Measurements from ENCODE around the gene ICAM4. TPM values are rescaled to one million over a fixed set of nuclear protein-coding genes. Genes with fewer than 3 reads are reported as not detected.
A peak's percentile ranks its signal among the peaks of the same experiment; 100 is the strongest.
"Not testable (repeated sequence)": the region's sequence is repeated elsewhere in the genome, so short reads cannot be mapped to it uniquely, and the experiment has no call there.

Gene ICAM4
- 0.40 and 0.95 TPM in 2 replicates for total RNA-seq

- DNase-seq (ENCODE audit: low read depth, low spot score): no peak
These were observed at the start of gene ICAM4 for GRCh38 chr19:10286803-10287737. Gene ICAM4 (plus strand): TSS chr19:10286955. CDS start chr19:10287013, 58 bp downstream.

- DNase-seq (ENCODE audit: low read depth, low spot score): no peak
These were observed 49.1 kb upstream of the ICAM4 start for GRCh38 chr19:10237702-10238101.

DNA sequence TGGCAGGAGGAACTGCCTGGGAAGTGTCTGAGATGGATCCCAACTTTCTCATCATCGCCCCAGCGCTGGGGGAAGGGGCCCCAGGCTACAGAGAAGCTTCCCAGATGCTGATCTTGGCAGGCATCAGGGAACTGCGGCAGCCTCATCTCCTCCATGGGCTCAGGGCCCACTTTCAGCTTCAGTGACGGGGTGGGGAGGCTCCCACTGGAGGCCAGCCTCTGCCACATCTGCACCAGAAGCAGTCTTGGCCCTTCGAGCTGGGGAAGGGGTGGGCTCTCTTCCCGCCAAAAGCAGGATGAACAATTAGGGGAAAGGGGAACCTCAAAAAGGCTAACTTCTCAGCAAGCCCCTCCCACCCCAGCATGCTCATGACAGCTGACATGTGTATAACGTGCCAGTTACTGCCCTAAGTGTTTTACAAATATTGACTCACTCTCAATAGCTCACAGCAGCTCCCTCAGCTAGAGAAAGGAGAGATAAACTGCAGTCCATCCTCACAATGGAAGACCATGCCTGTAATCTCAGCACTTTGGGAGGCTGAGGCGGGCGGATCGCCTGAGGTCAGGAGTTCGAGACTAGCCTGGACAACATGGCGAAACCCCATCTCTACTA is 48.5 kb upstream of the ICAM4 start:
- DNase-seq (ENCODE audit: low read depth, low spot score): no peak

- not testable (repeated sequence) for DNase-seq (ENCODE audit: low read depth, low spot score)
These were observed 44.8 kb upstream of the ICAM4 start for GRCh38 chr19:10241826-10242449.

DNA sequence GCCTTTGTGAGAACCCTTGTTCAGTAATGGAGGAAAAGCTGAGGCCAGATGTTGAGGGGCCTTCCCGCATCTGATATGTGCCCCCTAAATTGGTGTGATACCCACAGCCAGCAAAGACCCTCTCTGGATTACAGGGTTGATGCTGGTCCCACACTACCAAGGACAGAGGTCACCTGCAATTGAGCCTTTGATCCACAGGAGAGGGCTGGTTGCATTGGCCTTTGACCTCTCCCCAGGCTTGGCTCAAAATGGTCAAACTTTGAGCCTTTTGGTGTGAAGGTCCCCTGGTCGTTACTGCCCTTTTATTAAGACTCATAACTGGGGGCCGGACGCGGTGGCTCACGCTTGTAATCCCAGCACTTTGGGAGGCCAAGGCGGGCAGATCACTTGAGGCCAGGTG is 43.1 kb upstream of the ICAM4 start:
- no peak for DNase-seq (ENCODE audit: low read depth, low spot score)

DNA sequence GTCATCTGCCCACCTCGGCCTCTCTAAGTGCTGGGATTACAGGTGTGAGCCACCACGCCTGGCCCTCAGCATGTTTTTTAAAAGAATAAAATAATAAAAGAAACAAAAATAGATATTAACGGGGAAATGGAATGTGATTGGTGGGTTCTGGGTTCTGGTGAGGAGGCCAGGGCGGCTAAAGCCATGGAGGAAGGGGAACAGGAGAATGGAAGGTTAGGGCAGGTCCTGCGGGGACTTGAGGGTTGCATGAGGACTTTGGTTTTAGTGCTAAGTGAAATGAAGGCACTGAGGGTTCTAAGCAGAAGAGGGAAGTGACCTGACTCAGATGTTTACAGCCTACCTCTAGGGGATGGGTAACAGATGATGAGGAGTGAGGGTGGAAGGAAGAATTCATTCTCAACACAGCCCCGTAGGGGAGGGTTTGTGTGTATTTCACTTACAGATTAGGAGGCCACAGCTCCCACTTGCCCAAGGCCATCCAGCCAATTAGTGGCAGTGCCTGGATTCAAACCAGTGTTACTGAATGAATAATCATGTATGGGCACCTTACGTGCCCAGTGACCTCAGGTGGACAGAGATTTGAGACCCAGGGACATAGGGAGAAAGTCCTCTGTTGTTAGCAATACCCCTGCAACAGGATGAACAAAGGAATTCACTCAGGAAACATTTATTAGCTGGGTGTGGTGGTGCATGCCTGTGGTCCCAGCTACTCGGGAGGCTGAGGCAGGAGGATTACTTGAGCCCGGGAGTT is 41.4 kb upstream of the ICAM4 start:
- DNase-seq (ENCODE audit: low read depth, low spot score): no peak

DNA sequence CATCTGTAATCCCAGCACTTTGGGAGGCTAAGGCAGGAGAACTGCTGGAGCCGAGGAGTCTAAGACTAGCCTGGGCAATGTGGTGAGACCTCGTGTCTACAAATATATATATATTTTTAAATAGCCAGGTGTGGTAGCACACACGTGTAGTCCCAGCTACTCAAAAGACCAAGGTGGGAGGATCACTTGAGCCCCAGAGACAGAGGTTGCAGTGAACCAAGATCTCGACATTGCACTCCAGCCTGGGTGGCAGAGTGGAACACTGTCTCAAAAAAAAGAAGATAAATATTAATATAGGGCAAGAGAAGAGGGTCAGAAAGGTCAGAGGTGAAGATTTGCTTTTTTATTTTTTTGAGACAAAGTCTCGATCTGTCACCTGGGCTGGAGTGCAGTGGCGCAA is 40.2 kb upstream of the ICAM4 start:
- DNase-seq (ENCODE audit: low read depth, low spot score): no peak

GRCh38 chr19:10251792-10252694 is 34.7 kb upstream of the ICAM4 start, which contains the start of gene MRPL4:
Gene MRPL4 (plus strand): TSS chr19:10252214. CDS start chr19:10252254, 40 bp downstream.
- DNase-seq (ENCODE audit: low read depth, low spot score): peak; percentile 98

- no peak for DNase-seq (ENCODE audit: low read depth, low spot score)
These were observed 34.0 kb upstream of the ICAM4 start for GRCh38 chr19:10252707-10253106.

DNA sequence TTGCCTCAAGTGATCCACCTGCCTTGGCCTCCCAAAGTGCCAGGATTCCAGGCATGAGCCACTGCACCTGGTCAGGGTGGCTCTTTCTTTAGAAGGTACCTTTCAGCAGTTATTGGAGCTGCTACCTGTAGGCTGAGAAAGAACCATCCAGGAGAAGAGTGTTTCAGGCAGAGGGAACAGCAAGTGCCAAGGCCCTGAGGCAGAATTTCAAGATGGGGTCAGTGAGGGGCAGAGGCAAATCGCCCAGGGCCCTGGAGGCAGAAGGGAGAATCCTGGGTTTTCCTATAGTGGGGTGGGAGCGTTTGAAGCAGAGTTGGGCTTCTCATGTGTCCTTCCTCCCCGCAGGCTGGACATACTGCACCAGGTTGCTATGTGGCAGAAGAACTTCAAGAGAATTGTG is 32.5 kb upstream of the ICAM4 start:
- DNase-seq (ENCODE audit: low read depth, low spot score): no peak

GRCh38 chr19:10255358-10255757 is 31.4 kb upstream of the ICAM4 start:
- DNase-seq (ENCODE audit: low read depth, low spot score): no peak

DNA sequence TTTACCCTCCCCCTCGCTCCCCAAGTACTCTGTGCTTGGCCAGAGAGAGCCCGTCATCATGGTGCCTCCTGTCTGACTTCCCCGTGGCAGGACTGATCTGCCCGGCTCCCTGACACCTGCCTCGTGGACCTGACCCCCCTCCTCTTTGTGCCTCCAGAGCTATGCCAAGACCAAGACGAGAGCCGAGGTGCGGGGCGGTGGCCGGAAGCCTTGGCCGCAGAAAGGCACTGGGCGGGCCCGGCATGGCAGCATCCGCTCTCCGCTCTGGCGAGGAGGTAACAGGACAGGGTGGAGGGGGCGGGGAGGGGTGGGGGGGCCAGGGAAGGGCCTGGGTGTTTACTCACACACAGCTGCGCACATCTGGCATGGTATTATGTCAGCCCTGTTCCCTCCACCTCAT is 30.2 kb upstream of the ICAM4 start:
- no peak for DNase-seq (ENCODE audit: low read depth, low spot score)

DNA sequence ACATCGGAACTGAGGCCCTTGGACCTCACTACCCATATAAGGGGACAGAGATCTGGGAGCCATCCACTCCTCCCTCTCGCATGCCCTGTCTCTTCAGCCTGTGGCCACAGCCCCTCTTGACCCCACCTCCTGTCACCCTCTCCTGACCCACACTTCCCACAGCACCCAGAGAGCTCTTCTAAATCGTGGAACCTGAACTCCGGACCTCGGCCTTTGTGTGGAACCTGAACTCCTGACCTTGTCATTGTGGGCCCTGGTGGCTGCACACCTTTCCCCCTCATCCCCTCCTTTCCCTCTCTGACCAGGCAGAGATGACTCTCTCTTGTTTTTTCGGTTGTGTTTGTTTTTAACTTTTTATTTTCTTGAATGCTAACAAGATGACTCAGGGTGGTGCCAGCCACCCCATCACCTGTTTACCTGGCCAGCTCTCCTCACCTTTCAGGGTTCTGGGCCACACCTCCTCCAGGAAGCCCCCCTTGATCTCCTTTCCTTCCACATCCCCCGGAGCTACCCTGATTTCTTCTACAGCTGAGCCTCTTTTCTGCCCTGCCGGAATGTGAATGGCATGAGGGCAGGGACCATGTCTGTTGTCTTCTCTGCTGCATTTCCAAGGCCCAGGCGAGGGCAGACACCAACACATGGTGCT is 29.7 kb upstream of the ICAM4 start:
- no peak for DNase-seq (ENCODE audit: low read depth, low spot score)

DNA sequence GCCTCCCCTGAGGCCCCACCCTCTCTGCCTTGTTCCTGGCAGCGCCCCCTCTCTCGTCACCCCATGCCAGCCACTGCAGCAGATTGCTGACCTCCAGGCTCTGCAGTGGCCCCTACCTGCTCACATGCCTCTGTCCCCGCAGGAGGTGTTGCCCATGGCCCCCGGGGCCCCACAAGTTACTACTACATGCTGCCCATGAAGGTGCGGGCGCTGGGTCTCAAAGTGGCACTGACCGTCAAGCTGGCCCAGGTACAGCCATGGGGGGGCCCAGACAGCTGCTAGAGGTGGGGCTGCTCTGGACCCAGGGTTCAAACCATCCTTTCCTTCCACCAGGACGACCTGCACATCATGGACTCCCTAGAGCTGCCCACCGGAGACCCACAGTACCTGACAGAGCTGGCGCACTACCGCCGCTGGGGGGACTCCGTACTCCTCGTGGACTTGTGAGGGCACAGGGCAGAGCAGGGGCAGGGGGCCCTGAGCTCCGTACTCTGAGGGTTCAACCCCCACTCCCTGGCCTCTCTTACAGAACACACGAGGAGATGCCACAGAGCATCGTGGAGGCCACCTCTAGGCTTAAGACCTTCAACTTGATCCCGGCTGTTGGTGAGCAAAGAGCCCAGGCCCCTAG is 28.6 kb upstream of the ICAM4 start:
- no peak for DNase-seq (ENCODE audit: low read depth, low spot score)

- DNase-seq (ENCODE audit: low read depth, low spot score): peak; percentile 60
These were observed 27.4 kb upstream of the ICAM4 start for GRCh38 chr19:10259162-10259905.

- no peak for DNase-seq (ENCODE audit: low read depth, low spot score)
These were observed 26.6 kb upstream of the ICAM4 start for GRCh38 chr19:10260141-10260584.

- no peak for DNase-seq (ENCODE audit: low read depth, low spot score)
These were observed 24.0 kb upstream of the ICAM4 start for GRCh38 chr19:10262771-10263170.

DNA sequence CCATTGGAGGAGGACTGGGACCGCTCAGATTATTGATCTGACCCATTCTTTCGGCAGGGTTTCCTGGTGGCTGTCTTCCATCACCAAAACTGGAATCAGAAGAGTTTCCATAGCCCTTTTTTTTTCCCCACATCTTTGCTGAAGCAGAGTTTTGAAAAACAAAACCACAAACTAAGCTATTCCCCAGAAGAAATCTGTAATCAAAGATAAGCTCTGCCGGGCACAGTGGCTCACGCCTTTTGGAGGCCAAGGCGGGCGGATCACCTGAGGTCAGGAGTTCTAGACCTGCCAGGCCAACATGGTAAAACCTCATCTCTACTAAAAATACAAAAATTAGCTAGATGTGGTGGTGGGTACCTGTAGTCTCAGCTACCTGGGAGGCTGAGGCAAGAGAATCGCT is 20.0 kb upstream of the ICAM4 start:
- DNase-seq (ENCODE audit: low read depth, low spot score): no peak

DNA sequence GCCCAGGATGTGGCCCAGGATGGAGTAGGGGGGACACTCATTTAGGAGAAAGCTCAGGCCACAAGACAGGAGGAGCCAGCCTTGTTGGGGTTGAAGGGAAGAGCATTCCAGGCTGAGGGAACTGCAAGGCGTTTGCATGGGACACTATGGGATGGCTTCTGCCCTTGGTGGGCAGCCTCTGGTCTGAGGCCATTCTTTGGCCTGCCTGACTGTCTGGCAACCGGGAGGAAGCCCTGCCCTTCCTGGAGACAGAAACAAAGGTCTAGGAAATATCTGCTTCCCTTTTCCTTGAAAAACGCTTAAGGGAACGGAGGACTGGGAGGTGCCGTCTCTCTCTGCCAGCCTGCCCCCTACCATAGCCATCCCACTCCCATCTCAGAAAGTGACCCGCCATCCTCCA is 18.7 kb upstream of the ICAM4 start:
- DNase-seq (ENCODE audit: low read depth, low spot score): no peak

All from pulmonary artery endothelial cell (primary cell).